KOPT-K1 (cell line): ENCODE results near the gene TEX19.

Experiments
- H3K27ac ChIP-seq: fragments of 200-600 bp; sonication (generic); 2 replicates; pipeline ENCODE4 v1.5.1; 2016; ENCODE audit warnings: antibody characterized with exemption, mild to moderate bottlenecking, low read depth, low read length; ENCODE audit not compliant: poor library complexity, severe bottlenecking
- H3K36me3 ChIP-seq: fragments of 200-600 bp; sonication (generic); 2 replicates; pipeline ENCODE4 v1.5.1; 2017; ENCODE audit warnings: antibody characterized with exemption, mild to moderate bottlenecking, low read length, moderate library complexity; ENCODE audit not compliant: insufficient read depth
- H3K9me3 ChIP-seq: fragments of 200-600 bp; sonication (generic); 2 replicates; pipeline ENCODE4 v1.5.1; 2017; ENCODE audit warnings: antibody characterized with exemption, low read length, mild to moderate bottlenecking; ENCODE audit not compliant: insufficient read depth, poor library complexity, severe bottlenecking

TEX19 gene

DNA sequence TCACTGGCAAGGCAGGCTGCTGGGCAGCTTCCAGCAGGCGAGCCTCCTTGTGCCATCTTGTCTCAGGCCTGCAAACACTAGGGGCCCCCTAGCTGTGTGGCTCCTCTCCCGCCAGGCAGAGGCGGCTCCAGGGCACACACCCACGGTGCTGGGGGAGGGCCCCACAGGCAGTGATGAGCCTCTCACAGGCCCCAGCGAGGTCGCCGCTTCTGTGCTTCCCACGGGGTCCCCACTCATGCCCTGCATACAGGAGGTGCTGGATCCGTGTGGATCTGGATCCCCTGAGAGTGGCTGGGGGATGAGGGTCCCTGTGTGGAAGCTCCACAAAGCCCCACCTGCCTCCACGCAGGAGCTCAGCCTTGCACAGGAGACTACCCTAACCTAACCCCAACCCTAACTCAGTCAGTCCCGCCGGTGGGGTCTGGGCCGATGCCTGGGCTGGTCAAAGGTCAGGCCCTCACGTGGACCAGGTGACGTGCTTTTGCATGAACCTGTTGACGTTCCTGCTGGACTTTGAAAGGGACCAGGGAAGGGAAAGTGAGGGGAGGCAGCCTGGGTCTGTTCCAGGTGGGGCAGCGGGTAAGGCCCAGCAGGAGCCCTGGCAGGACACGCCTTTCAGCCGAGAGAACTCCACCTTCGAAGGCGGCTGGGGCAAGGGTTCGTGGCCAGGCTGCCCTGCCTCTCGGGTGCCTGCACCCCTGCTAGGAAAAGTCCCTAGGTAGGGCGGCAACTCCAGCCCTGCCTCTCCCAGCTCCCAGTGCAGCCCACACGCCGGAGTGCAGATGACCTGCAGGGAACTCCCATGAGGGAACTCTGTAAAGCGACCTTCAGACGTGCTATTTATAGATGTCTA lies 30.7 kb upstream of the TEX19 start:
- H3K36me3 ChIP-seq = no peaks in the 10 kb centered on the region
- no peak overlapping the region for H3K27ac ChIP-seq
- no peaks in the 10 kb centered on the region for H3K9me3 ChIP-seq

DNA sequence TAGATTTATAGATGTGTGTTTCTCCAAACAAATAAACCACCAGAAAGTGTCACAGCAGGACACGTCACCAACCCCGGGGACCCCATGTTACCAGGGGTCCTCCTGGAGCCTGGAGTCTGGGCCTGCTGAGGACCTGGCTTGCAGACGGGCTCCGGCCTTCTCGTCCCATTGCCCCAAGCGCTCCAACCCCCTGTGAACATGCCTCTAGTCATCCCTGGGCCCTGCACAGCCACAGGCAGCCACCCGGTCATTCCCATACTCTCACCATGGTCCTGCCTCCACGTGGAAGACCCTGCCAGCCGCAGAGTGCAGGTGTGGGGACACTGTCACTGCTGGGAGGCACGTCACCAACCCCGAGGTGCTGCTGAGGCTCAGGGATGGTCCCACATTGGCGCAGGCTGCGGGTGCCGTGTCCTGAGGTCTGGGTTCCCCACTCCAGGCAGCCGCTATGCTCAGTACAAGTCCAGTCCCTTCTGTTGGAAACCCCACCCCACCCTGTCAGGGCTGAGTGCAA lies 30.0 kb upstream of the TEX19 start:
- H3K36me3 ChIP-seq = no peaks in the 10 kb centered on the region
- no peak overlapping the region for H3K27ac ChIP-seq
- H3K9me3 ChIP-seq = no peaks in the 10 kb centered on the region

DNA sequence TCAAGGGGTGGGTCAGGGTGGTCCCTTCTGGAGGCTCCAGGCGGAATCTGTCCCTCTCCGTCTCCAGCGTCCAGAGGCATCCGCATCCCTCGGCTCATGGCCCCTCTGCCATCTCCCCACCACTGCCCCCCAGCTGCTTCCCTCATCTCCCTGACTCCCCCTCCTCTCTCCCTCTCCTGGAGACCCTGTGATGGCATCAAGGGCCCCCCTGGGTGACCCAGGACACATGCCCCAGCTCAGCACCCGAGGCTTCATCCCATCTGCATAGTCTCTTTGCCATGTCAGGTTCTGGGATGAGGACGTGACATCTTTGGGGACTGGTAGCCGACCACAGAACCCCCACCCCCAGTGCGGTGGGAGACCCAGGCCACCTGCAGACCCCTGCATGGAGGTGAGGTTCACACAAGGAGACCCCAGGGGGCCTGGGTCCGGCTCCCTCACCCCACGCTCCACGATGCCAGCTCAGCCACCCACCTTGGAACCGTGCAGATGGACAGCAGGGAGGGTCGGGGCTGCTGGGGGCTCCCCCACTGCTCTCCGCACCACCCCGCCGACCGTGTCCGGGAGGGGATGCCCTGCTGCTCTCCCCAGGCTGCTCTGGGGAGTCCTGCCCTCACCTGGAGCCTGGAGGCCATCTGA lies 29.2 kb upstream of the TEX19 start:
- no peak overlapping the region for H3K27ac ChIP-seq

DNA sequence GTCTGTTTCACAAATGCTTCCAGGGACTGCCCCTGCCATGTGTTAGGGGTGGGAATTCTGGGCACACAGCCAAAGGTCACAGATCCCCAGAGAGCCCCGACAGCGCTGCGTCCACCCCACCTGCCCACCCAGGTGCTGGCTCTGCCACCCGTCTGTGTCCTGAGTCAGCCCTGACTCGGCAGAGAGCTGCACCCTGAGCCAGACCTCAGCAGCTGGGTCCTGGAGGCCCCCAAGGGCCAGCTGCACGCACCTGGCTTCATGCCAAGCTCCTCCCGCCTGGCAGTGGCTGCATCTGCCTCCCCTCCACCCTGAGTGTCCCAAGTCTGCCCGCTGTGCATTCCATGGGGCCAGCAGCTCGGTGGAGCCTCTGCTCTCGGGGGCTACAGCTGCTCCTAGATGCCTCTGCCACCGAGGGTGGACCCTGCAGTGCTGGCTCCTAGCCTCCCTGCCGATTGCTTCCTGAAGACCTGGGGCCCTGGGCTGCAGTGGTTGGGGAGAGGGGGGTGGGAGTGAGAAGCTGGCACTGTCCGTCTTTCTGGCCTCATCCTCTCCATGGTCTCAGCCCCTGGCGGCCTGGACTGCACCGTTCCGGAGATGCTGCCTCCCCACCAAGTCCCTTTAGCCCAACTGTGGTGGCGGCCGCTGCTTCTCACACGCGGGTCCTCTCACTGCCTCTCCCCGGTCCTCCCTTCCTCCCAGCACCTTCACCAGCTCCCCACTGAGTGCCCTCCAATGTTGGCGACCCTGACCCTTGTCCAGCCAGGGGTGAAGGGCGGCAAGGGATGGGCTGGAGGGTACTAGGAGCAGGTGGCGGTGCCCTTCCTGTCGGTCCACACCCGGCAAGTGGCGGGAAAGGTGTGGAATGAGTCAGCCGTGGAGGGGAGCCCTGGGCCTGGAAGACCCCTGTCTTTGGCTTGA lies 28.5 kb upstream of the TEX19 start:
- H3K36me3 ChIP-seq = no peaks in the 10 kb centered on the region
- no peak overlapping the region for H3K27ac ChIP-seq
- no peaks in the 10 kb centered on the region for H3K9me3 ChIP-seq

More for the DNA sequence above, 29.2 kb upstream of the TEX19 start:
- H3K36me3 ChIP-seq = no peaks in the 10 kb centered on the region
- H3K9me3 ChIP-seq = no peaks in the 10 kb centered on the region

DNA sequence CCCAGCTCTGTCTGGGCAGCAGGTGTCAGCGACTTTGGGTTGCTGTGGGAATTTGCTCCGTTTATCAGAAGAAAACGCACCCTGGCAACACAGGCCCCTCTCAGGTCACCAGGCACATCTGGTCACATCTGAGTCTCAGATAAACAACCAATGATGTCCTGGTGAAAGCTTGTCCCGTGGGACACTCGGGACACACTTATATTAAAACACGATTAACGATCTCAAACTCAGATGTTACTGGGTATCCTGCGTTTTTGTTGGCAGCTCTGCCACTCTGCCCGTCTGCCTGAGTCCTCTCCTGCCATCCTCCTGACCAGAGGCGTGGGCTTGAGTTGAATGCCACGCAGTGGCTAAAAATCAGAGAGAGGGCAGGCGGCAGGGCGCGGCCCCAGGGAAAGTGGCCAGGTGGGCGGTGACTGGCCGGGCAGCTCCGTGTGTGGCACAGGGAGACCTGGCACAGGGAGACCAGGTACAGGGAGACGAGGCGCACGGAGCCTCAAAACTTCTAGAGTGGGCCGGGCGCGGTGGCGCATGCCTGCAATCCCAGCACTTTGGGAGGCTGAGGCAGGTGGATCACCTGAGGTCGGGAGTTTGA lies 27.6 kb upstream of the TEX19 start:
- Histone ChIP-seq H3K36me3 (no peaks in the 10 kb centered on the region), H3K27ac (no peak overlapping the region), H3K9me3 (no peaks in the 10 kb centered on the region)

DNA sequence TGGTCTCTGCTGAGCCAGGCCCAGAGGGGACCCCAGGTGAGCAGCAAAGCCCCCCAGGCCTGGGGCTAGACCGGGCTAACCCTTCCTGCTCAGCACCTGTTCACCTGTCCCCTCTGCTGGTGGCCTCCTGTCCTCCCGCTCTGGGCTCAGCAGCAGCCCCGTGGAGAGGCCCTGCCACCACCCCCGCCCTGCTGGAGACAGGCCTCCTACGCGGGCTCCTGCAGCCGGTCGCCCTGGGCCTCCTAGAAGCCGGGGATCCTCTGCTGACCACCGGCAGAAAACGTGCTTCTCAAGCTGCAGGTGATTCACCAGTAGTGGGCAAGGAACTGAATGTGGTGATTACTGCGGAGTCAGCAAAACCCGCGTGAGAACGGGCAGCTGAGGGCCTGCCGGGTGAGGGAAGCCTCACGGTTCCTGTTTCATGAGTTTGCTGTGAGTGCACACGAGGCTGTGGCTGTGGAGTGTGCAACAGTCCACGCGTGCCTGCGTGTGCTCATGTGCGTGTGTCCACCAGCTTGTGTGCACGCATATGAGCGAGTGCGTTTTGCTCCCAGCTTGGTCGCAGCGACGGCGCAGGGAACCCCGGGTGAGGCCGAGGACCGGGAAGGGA lies 26.3 kb upstream of the TEX19 start:
- Histone ChIP-seq H3K36me3 (no peaks in the 10 kb centered on the region), H3K9me3 (no peaks in the 10 kb centered on the region), H3K27ac (peak overlapping the region; percentile 38)

DNA sequence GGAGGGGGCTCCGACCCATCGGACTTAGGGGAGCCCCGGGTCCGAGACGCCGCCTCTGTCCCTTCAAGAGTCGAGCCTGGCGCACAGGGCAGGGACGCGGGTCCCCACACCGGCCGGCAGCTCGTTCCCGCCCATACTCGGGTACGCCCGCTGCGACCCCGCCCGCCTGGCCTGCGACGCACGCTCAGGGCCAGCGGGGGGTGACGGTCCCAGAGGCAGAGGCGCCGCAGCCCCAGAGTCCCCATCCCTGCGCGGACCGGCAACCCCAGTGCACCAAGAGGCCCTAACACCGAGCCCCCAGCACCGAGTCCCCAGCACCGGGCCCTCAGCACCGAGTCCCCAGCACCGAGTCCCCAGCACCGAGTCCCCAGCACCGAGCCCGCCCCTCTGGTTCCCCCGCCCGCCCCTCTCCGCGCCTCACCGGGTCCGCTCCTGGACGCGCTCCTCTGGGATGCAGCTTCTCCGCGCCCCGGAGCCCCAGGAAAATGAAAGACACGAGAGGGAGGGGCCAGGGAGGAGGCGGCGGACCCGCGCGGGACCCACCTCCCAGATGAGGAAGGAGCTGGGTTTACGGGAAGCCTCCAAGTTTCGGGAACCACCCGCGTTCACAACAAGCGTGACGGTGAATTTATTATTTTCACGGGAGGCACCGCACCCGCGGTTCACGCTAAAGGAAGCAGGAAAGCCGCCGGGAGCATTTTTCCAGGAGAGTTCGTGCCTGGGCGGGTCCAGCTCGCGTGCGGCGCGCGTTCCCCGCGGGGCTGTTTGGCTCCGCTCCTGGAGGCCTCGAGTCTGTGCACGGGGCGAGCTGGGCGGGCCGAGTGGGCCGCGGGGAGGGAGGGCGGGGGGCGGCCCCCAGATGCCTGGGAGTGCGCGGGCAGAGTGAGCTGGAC lies 25.5 kb upstream of the TEX19 start, which contains the start of gene SECTM1:
Gene SECTM1 (minus strand): TSS at position 488 of the 893 bp plus-strand sequence. CDS start 6,526 bp downstream, outside the sequence.
- no peaks in the 10 kb centered on the region for H3K9me3 ChIP-seq
- no peaks in the 10 kb centered on the region for H3K36me3 ChIP-seq
- H3K27ac ChIP-seq = peak within 1 kb of the TSS; percentile 82

DNA sequence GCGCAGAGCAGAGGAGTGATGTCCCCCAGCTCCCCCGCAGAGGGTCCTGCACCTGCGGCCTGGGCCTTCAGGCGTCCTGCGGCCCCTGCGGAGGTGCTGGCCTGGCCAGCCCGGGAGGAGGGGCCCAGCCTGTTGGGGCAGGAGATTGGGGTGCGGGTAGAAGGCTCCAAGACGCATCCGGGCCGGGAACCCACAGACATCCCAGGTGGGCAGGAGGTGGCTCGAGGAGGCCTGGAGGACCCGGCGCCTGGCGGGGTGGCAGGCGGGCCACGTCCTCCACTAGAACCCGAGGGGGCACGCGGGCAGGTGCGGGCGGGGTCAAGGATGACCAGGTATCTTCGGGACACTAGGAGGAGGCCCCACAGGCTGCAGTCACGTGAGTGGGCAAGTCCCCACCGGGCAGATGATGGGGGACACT lies 24.8 kb upstream of the TEX19 start:
- H3K36me3 ChIP-seq = no peaks in the 10 kb centered on the region
- peak overlapping the region; percentile 82 for H3K27ac ChIP-seq
- H3K9me3 ChIP-seq = no peaks in the 10 kb centered on the region

DNA sequence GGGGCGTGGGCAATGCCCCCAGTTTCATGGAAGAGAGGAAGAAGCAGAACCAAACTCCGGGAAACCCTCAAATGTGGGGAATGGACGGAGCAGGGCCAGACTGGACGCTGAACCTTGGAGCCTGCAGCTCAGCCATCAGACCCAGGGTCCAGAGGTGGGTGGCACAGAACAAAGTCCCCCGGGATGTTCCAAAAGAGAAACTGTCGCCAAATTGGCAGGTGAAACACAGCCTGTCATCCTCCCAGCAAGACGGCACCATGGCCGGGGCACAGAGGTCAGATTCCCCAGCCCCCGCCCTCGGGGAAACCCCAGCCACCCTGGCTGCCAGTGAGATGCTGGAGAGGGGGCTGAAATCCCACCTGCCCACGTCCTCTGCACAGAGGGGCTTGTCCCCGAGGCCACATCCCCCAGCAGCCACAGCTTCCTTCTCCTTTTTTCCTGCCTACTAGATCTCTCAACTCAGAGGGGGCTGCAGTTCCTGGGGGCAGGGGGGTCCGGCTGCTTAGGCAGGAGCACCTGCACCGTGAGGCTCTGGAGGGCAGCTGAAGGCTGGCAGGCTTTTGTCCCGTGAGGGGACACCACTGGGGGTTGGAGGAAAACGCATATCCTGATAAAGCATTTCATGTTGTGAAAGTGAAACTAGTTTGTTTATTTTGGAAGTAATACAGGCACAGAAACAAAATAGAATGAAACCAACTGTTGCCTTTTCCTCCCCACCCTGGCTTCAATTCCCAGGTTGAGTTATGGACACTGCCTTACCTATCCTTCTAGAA lies 24.2 kb upstream of the TEX19 start:
- H3K9me3 ChIP-seq = no peaks in the 10 kb centered on the region
- peak overlapping the region; percentile 82 for H3K27ac ChIP-seq
- H3K36me3 ChIP-seq = no peaks in the 10 kb centered on the region

DNA sequence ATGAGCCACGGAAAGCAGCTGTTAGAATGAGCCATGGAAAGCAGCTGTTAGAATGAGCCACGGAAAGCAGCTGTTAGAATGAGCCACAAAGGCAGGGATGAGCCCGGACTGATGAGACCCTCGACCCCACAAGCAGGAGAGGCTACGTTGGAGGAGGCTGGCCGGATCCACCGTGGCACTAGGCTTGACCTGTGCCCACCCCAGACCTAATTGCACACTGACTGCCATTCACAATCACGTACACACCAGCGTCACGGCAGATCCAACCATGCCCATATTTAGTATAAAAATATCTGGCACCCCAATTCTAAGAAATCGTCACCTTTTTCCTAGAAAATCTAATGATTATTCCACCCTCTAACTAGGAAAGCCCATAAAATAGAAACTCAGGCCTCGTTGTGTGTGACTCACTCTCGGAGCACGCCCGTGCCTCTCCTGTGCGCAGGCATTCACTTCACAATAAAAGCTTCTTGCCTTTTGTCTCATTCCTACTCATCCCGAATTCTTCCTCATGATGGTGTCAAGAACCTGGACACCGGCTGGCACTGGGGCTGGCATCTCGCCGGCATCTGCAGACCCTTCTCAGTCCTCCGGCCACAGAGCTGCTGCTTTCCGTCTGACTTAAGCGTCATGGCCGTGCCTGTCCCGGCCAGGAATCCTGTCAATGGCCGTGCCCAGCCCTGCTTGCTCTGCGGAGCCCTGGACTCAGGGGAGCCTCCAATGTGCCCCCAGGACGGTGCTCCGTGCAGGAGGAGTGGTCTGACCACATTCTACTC lies 20.0 kb upstream of the TEX19 start:
- no peaks in the 10 kb centered on the region for H3K36me3 ChIP-seq
- H3K9me3 ChIP-seq = peaks cover 6% of the 10 kb centered on the region
- no peak overlapping the region for H3K27ac ChIP-seq

DNA sequence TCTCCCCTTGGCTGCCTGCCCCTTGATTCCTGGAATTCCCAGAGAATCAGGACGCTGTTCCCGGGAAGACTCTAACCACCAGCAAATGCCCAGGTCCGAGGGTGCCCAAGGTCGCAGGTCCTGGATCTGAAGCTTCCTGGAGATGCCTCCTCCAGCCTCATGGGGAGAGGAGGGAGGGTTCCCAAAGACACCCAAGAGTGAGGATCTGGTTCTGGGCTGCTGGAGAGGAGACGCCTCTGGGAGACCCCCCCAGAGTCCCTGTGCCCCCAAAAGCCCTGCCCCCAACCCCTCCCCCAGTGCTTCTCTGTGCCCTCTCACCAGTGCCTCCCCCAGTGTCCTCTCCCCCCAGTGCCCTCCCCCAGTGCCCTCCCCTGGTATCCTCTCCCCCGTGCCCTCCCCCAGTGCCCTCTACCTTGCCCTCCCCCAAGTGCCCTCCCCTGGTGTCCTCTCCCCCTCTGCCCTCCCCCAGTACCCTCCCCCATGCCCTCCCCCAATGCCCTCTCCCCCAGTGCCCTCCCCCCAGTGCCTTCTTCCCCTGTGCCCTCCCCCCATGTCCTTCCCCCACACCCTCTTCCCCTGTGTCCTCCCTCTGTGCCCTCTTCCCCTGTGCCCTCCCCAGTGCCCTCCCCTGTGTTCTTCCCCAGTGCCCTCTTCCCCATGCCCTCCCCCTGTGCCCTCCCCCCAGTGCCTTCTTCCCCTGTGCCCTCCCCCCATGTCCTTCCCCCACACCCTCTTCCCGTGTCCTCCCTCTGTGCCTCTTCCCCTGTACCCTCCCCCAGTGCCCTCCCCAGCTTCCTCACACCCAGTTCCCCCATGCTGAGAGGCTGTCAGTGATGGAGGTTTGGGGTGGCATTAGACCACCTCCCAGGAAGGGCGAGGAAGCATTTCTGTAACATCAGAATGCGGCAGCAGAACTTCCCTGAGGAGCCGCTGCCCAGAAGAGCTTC lies 19.1 kb upstream of the TEX19 start:
- peaks cover 6% of the 10 kb centered on the region for H3K9me3 ChIP-seq
- H3K36me3 ChIP-seq = no peaks in the 10 kb centered on the region
- no peak overlapping the region for H3K27ac ChIP-seq
